Stimulated activated CD4-positive, alpha-beta T cell treated with anti-CD3 and anti-CD28 coated beads, Interleukin-2, amount 100 ng/mL, for 4 hours (primary cell): Measurements from ENCODE around the gene ZNF512B.
"Not testable (repeated sequence)": the region's sequence is repeated elsewhere in the genome, so short reads cannot be mapped to it uniquely, and the experiment has no call there.

Experiments
- DNase-seq: peaks from one replicate; pipeline ENCODE4 v3.0.0-alpha.2; 2020; ENCODE audit warnings: low read depth

The ZNF512B gene

GRCh38 chr20:63934271-63935068 lies 35.3 kb downstream of the ZNF512B start:
- DNase-seq = no peak

- DNase-seq = no peak
Measured at GRCh38 chr20:63933646-63934045, 36.1 kb downstream of the ZNF512B start.

DNA sequence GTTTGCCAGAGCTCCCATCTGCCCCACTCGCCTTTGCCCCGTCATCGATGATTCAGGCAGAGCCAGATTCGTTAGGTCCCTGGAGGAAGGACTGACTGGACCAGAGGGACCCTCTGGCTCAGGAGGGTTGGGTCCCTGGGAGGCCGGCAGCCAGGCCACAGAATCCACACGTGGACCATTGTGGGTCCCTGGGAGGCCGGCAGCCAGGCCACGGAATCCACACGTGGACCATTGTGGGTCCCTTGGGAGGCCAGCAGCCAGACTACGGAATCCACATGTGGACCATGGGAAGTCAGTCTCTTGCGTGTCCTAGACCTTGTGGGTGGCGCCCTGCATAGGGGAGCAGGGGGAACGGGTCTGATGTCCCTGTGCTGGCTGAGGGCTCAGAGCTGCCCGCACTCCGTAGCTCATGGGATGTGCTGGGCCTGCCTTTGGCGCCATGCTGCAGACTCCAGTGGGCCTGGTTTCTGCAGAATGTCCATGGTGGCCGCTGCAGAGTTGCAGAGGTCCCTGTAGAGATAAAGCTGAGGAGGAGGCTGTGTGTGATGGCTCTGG lies 37.0 kb downstream of the ZNF512B start:
- DNase-seq = no peak

GRCh38 chr20:63931735-63932134 lies 38.0 kb downstream of the ZNF512B start:
- no peak for DNase-seq

GRCh38 chr20:63930971-63931553 lies 38.7 kb downstream of the ZNF512B start:
- DNase-seq = no peak

DNA sequence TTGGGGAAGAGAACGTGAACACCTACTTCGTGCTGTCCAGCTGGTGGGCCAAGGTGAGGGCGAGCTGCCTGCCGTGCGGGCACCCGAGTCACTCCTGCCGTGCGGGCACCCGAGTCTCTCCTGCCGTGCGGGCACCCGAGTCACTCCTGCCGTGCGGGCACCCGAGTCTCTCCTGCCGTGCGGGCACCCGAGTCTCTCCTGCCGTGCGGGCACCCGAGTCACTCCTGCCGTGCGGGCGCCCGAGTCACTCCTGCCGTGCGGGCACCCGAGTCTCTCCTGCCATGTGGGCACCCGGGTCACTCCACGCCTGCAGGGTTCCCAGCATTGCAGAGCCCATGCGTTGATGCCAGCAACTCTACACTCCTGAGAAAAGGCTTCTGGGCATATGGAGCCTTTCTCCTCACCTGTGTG lies 40.3 kb downstream of the ZNF512B start:
- not testable (repeated sequence) for DNase-seq

DNA sequence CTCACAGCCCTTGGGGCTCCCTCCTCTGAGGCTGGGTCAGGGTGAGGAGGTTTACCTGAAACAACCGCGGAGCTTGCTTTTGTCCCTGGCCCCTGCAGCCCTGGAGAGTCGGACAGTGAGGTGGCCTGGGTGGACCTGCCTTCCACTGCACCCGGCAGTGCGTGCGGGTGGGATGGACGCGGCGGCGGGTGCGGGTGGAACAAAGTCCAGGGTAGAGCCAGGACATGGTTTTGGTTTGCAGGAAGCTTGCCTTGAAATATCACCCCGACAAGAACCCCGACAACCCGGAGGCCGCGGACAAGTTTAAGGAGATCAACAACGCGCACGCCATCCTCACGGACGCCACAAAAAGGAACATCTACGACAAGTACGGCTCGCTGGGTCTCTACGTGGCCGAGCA lies 40.7 kb downstream of the ZNF512B start:
- DNase-seq = no peak

GRCh38 chr20:63926298-63926697 lies 43.4 kb downstream of the ZNF512B start:
- DNase-seq = no peak

DNA sequence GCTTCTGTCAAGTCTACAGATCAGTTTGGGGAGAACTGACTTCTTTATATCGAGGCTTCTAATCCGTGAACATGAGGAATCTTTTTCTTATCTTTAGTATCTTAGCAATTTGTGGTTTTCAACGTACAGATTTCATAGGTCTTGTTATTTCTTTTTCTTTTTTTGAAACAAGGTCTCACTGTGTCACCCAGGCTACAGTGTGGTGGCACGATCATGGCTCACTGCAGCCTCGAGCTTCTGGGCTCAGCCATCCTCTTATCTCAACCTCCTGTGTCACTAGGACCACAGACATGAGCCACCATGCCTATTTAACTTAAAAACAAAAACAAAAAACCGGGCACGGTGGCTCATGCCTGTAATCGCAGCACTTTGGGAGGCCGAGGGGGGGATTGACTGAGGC lies 45.5 kb downstream of the ZNF512B start:
- DNase-seq = no peak

DNA sequence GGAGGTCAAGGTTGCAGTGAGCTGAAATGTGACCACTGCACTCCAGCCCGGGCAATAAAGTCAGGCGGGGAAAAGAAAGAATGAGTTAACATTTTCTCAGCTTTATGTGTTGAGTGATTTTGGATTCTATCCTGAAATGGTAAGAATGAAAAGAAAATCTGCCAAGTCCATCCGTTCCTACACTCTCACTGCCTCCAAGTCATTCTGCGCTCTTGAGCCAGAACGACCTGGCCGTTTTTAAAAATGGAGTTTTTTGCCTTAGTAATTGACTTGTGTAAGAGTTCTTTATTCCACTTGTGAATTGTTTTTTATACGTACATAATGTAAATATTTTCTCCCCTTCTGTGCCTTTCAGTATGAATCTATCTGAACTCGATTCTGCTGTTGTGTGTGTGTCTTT lies 46.1 kb downstream of the ZNF512B start:
- DNase-seq = no peak

DNA sequence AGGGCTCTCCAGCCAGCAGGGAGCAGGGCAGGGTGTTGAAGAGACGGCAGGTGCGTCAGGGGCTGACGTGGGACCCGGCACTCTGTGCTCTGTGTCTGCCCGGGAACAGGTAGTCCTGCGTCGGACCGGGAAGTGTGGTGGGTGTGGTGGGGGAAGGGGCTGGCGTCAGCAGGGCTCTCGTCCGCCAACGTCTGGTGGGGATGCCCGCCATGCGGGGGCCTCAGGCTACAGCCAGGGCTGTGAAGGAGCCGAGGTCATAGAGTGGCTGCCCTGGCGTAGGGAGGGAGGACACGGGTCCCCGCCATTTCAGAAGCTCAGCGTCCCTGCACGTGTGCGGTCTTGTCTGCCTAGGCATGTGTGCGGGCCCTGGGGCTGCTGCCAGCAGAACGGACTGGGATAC lies 49.5 kb downstream of the ZNF512B start:
- no peak for DNase-seq

DNA sequence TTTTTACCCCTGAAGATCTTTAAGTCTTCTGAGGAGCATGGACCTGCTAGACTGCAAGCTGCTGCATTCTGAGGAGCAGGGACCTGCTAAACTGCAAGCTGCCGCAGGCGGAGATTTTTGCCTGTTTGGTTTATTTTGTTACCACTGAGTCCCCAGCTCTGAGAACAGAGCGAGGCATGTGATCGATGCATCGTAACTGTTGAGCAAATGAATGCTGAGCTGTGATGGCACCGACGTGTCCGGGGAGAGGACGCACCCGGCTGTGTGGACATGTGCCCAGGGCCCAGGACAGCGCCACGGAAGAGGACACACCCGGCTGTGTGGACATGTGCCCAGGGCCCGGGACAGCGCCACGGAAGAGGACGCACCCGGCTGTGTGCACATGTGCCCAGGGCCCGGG lies 50.6 kb downstream of the ZNF512B start:
- no peak for DNase-seq

DNA sequence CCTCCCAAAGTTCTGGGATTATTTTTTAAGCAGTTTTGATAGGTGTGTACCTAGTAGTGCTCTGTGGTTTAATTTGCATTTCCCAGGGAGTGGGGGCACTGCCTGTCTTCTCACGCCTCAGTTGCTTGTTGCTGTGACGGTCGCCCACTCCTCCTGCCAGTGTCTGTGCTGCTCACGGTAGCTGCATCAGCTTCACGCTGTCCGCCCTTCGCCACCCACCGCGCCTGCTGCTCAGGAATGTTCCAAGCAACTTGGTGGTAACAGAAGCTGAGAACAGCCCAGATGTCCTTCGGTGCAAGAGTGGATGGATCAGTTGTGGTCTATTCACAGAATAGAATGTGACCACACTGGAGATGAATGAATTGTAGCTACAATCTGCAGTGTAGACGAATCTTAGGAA lies 51.9 kb downstream of the ZNF512B start:
- no peak for DNase-seq

DNA sequence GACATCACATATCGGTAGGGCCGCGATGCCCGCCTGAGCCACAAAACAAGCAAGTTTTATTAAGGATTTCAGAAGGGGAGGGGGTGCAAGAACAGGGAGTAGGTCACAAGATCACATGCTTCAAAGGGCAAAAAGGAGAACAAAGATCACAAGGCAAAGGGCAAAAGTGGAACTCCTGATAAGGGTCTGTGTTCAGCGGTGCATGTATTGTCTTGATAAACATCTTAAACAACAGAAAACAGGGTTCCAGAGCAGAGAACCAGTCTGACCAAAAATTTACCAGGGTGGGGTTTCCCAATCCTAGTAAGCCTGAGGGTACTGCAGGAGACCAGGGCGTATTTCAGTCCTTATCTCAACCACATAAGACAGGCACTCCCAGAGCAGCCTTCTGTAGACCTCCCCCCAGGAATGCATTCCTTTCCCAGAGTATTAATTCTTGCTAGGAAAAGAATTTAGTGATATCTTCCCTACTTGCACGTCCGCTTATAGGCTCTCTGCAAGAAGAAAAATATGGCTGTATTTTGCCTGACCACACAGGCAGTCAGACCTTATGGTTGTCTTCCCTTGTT lies 53.3 kb downstream of the ZNF512B start:
- DNase-seq = not testable (repeated sequence)

DNA sequence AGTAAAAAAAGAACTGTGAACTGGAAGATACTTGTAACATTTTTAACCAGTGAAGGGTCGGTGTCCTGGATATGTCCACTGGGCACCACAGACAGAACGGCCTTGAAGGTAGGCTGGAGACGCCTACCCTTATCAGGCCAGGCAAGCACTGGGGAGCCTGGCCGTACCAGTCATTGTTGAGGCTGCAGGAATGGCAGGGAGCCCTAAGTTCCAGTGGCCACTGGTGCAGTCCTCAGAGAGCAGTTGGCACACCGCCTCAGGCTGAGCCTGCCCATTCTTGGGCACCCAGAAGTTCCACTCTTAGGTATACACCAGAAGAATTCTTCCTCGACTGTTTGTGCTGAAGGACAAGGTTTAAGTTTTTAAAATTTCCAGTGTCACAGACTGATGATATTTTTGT lies 54.3 kb downstream of the ZNF512B start:
- DNase-seq = no peak

DNA sequence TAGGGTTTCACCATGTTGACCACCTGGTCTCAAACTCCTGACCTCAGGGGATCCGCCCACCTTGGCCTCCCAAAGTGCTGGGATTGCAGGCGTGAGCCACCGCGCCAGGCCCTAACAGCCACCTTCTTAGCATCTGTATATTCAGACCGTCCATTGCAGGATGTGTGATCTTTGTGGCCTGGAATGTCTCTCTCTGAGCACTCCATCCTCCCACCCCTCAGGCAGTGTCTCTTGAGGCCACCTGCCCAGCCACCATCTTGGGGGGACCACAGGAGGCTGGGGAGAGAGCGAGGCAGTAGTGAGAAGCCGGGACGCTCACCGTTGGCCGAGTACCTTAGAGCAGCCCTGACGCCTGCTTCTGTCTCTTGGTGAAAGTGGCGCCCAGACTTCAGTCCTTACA lies 56.0 kb downstream of the ZNF512B start:
- no peak for DNase-seq

GRCh38 chr20:63911176-63911575 lies 58.6 kb downstream of the ZNF512B start:
- no peak for DNase-seq

DNA sequence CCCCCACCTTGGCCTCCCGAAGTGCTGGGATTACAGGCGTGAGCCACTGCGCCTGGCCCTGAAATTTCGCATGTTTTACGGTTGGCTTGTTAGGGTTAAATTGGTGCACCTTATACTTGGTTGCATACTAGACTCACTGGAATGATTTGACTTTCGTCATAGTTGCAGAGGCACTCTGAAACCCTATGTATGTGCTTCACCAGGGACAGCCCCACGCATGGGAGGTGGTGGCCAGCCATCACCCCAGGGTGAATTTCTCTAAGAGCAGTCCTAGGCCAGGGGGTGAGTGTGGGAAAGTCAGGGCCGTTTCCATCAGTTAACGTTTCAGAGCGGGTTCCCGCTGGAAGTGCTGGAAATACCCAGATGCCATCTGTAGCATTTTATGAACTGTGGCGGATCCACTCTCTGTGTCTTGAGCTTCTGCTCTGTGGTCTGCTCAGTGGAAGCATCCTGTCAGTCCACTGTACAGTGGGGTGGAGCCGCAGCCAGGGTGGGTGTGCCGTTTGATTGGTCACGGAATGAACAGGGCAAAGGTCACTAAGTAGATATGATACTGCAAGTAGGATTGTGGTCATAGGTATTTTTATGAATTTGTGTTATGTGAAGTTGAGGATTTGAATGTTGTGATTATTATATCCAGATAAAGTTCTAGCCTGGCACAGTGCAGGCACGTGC lies 61.6 kb downstream of the ZNF512B start:
- DNase-seq = no peak
